CD4-positive, alpha-beta T cell treated with Interleukin-4 for 1 hour (primary cell): ENCODE measurements around the gene EDC3.
A peak's percentile ranks its signal among the peaks of the same experiment; 100 is the strongest.
"Not testable (repeated sequence)": the region's sequence is repeated elsewhere in the genome, so short reads cannot be mapped to it uniquely, and the experiment has no call there.

ENCODE experiments used
- DNase-seq, 2 donors: peaks; one replicate each; pipeline ENCODE4 v3.0.0-alpha.2; 2020 to 2022

The EDC3 gene

GRCh38 chr15:74605795-74606150, 90.1 kb downstream of the EDC3 start:
- no peak for DNase-seq

DNA sequence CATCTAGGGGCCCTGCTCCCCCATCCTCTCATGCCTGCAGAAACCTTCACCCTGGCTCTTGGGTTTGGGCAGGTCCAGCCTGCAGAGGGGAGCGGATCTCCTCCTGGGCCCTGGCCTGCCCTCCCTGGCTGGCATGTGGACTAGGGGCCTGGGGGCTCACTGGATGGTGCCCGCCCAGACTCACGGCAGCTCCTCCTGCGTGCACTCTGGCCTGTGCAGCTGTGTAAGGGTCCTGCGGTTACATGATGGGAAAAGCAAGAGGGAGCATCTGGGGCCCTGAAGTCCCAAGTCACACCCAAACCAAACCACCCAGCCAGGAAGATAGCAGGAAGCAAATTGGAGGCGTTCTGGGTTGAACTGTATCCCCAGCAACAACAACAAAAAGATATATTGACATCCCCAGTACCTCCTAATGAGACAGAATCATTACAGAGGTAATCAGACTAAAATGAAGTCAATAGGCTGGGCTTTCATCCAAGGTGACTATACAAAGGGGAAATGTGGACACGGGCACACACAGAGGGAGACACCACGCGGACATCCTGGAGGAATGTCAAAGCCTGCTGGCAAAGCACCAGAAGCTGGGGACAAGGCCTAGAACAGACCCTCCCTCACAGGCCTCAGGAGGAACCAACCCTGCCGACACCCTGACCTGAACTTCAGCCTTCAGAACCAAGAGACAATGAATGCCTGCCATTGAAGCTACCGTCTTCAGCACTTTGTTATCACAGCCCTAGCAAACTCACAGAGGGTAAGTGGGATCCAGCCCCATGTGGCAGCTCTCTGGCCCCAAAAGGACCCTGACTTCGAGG, 90.6 kb downstream of the EDC3 start:
- no peak for DNase-seq

DNA sequence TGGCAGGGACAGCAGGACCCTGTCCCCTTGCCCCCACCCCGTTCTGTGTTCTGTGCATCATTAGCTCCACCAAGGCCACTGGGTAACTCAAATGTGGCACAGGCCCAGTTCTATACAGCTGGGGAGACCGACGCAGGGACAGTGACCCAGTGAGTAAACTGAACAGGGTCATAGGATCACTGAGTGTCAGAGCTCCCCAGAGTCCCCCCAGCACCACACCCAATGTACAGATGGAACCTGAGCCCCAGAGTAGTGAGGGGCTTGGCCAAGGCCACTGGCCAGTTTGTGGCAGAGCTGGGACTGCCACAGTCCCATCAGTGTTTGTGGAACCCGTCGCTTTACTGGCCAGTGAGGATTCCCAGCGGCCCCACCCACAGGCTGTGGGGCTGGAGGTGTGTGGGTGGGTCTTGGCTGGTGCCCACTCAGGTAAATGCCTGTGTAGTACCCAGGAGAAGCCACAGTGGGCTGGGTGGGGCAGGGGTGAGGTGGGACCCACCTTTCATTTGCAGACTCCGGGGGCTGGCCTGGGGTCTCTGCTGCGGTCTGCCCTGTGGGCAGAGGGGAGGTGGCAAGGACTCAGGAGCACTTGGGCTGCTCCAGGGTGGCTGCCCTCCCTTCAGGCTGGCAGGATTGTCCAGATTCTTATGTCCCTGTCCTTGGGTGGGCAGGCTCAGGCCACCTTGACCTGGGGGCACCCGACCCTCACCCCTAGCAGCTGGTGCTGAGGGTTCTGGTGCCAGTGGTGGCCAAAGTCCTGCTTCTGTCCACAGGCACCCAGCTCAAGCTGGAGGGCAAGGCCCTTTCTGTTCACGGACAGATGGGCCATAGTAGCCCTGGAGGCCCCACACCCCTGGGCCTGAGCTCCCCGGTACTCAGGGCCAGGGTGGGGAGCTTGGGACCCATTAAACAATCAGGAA, 91.8 kb downstream of the EDC3 start:
- no peak for DNase-seq

GRCh38 chr15:74603026-74603788, 92.6 kb downstream of the EDC3 start:
- no peak for DNase-seq

DNA sequence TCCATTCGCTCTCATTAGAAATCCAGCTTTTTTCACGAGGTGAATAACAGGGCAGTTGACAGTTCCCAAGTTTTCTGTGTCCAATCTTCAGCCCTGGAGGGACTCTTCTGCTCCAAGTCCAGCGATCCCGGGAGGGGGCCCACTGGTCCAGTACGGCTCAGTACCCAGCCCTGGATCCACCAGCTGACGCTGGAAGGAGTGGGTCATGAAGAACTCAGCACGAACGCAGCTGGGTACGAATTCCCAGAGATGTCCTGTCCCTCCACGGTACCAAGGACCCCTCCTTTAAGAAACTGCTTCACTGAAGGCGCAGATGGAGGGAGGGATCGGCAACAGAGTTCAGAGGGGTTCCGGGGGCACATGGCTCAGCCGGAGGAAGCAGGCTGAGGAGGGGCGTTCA, 96.7 kb downstream of the EDC3 start:
- no peak for DNase-seq

DNA sequence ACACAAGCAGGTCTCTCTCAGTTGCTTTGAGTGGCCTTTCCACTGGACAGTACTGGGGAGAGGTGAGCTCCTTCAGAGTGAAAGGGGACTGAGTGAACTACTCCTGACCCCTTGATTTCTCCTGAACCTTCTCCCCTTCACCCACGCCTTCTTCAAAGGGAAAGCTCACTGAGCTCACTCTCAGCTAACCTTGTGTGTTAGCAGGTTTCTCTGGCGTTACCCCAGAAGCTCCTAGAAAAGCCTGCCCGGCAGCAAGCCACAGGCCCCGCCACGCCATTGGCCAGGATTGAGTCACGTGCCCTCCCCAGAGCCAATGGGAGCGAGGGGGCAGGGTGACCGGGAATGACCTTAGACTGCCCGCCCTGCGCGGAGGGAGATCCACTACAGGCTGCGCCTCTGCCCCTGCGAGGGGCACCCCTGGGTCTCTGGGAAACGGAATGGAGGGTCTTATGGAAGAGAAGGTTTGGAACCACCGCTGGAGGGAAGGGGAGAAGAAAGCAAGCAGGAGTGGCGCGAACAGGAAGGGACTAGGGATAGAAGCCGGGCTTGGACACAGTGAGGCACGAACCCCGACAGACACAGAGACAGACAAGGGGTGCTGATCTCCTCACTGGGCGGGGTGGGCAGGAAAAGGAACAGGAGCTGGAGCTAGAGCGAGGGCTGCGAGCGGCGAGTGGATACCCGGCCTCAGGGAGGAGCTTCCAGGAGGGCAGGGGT, 97.5 kb downstream of the EDC3 start:
- DNase-seq = peak; percentile 90 to 91

GRCh38 chr15:74597146-74597705, 98.6 kb downstream of the EDC3 start:
- DNase-seq = not testable (repeated sequence)

GRCh38 chr15:74596736-74597135, 99.1 kb downstream of the EDC3 start:
- not testable (repeated sequence) for DNase-seq

GRCh38 chr15:74595271-74595670, 100.6 kb downstream of the EDC3 start:
- DNase-seq = no peak

GRCh38 chr15:74594455-74594854, 101.4 kb downstream of the EDC3 start:
- DNase-seq = no peak

DNA sequence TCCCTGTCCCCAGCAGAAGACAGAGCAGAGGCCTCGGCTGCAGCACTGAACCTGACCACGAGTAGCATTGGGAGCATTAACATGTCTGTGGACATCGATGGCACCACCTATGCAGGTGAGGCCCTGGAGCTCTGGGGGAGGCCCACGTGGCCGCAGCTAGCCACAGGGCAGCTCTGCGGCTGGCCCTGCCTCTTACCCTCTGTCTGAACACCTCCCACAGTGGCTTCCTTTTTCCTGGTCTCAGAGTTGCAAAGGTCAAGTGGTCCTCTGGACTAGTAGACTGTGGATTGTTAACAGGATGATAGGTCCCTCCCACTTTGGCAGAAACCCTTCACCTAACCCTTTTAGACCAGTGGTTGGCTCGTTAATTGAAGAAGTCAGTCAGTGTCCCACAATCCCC, 102.7 kb downstream of the EDC3 start:
- DNase-seq = no peak

- no peak for DNase-seq
These were observed 103.6 kb downstream of the EDC3 start for GRCh38 chr15:74592222-74592621.

- DNase-seq = no peak
These were observed 106.0 kb downstream of the EDC3 start for GRCh38 chr15:74589826-74590225.

- no peak for DNase-seq
These were observed 110.0 kb downstream of the EDC3 start for GRCh38 chr15:74585857-74586256.

DNA sequence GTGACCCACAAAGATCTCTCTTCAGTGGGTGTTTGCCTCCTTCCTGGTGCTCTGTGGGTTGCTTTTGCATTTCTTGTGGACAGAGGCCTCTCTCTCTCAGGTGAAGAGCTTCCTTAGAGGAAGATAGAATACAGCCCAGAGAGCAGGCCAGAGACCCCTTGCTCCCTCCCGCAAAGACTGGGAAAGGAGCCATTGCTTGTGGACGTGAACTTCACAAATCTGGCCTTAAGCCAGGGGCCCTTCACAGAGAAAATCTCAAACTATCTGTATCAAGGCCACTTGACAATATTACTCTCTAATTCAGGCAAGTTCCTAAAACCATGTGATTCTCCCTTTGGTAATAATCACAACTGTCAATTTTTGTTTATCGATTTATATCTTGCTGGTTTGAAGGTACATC, 110.6 kb downstream of the EDC3 start:
- DNase-seq = no peak

DNA sequence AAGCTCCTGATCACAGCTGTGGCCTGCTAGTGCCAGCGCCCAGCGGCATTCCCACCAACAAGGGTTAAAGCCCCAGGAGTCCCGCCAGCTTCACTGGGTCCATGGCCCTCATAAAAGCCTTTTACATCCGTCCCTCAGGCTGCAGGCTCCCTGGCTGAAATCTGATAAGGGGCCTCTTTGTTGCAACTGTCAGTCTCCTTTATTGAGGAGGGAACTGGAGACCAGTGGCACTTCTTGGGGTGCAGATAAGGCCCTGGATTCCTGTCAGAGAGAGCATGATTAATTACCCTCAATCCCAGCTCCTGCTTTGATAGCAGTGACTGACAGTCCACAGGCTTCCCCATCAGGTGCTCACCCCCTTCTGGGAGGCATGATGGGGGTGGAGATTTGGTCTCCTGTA, 111.0 kb downstream of the EDC3 start:
- no peak for DNase-seq

DNA sequence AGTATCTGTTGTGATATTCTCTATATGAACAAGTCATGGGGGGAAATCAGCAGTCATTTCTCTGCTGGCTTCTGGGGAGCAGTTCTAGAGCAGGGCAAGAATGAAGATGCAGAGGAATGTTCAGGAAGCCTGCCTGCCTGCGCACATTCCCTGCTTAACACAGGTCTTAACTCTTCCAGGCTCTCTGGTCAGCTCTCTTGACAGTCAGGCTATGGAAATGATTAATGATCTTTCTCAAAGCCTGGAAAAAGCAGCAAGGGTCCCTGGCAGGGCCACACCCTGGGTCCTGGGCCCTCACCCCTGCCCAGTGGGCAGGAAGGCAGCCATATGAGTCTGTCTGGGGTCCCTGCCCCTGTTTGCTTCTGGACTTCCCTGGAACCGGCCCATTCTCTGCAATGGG, 111.6 kb downstream of the EDC3 start:
- no peak for DNase-seq
